Stimulated activated CD4-positive, alpha-beta T cell treated with anti-CD3 and anti-CD28 coated beads, Interleukin-1b, Interleukin-23, amount 100 ng/mL, for 1 hour (primary cell): Measurements from ENCODE around the gene NOP58.
"Not testable (repeated sequence)": the region's sequence is repeated elsewhere in the genome, so short reads cannot be mapped to it uniquely, and the experiment has no call there.

Source experiments
- DNase-seq, 2 donors: peaks; one replicate each; pipeline ENCODE4 v3.0.0-alpha.2; 2020; ENCODE audit warnings: low read depth in 2 of 2

Gene NOP58

DNA sequence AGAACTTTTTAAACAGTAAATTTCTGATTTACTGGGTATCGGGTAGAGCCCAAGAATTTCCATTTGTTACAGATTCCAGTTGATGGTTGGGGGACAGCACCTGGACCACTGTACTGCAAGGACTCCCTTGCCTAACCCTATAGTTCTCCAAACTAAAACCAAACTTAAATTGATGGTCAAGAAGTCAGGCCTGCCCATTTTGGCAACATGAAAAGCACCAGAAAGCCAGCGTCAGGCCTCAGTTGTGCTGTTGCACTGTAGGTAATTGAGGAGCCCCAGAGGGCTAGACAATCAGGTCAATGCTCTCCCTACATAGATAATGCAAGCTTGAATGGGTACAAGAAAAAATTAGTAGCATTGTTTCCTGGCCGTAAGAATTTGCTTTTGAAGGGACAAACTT, 40.5 kb downstream of the NOP58 start:
- DNase-seq: no peak

DNA sequence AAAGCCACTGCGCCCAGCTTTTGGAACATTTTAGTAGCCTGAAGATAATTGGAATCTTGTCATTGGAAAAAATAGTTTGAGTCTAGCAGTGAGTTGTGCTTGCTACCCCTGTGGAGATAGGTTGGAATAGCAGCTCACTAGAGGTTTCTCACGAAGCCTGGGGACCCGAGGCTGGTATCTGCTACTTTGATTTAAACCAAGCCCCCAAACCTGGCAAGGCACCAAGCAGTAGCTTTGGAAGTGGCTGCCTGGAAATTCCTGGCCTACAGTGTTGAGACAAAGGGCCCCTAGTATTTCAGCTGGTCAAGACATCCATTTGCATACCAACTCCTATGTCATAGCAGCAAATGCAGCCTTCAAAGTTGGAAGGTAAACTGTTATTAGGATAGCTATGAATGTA, 42.1 kb downstream of the NOP58 start:
- no peak for DNase-seq

DNA sequence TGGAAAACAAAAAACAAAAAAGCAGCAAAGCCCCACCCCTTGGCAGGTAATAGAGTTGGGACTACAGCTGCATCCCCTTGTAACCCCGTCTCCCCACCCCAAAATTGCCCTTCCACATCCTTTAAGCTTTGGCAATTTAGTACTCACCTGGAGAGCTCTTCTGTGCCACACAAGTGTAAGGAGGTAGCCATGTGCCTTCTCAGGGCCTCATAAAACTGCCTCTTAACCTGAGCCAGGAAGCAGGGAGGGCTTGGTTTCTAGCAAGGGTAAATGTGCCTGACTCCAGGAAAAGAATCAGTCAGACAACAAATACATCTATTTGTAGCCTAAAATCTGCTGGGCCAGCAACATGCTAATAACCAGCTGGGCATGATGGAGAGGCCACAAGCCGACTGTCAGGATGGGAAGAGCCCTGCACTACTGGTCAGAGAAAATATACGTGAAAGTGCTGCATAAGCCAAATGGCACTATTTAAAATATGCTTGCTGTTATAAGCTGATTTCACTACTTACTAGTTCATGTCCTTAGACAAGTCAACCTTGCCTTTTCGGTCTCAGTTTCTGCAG, 46.3 kb downstream of the NOP58 start:
- DNase-seq: no peak

DNA sequence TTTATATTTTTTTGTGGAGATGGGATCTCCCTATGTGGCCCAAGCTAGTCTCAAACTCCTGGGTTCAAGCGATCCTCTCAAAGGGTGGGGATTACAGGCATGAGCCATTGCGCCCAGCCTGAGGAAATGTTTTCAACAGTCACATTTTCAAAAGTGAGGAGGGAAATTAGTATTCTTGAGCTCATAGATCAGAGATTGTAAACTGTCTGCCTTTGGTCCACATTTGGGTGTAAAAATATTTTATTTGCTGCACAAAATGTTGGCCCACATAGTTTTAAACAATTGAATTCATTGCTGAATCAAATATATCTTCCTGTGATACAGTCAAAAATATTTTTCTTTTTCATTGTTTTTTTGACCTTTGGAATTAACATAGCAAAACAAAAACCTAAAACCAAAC, 48.6 kb downstream of the NOP58 start:
- no peak for DNase-seq

DNA sequence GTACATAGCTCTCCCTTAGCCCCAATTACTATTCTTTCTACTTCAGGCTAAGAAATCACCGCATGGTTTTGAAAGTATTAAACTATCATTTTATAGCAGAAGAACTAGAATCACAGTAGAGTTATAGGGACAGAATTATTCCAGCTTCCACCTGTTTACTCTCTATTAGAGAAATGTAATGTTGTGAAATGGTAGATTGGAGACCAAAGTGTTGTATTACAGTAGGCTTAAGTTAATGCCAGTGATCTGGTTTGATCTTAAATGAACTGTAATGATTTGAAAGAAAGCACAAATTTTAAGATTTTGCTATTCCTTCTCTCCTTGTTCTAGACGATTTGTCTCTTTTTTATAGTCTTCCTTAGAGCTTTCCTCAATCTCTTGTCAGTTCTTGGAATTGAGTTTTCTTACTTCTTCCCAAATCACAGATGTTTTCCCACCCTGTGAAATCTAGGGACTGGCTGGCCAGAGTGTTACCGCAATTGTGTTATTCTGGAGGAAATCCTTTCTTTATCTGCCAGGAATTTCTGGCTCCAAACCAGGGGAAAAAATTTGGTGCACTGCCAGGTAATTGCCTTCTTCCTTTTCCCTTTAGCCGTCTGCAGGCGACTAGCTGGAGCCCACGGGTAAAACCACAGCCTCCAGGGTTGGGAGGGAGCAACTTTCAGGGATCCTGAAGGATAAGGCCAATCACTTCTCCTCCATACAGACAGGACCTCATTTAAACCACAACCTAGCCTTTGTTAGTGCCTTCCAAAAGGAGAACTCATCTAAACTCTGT, 51.7 kb downstream of the NOP58 start:
- DNase-seq: no peak

DNA sequence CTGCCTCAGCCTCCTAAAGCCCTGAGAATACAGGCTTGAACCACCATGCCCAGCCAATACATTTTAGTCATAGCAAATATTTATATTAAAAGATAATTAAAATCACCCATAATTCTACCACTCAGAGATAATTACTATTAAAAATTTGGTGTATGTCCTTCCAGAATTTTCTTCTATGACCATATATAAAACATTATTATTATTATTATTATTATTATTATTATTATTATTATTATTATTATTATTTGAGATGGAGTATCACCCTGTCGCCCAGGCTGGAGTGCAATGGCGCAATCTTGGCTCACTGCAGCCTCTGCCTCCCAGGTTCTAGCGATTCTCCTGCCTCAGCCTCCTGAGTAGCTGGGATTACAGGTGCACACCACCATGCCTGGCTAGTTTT, 54.8 kb downstream of the NOP58 start:
- DNase-seq: not testable (repeated sequence)

DNA sequence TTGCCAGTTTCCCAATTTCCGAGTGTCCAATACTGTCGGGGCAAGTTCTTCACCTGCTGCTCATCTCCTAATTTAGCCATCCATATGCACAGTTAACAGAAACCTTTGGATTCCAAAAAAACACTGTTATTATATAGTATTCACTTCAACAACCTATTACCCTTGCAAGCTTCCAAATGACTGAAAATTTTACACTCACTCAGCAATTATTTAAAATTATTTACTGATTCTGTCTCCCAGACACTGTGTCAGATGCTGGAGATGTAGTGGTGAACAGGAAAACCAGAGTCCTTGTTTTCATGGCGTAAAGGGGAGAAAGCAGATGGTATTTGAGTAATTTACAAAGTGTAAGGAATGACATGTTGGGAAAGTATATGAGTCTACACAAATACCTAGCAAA, 56.9 kb downstream of the NOP58 start:
- no peak for DNase-seq

DNA sequence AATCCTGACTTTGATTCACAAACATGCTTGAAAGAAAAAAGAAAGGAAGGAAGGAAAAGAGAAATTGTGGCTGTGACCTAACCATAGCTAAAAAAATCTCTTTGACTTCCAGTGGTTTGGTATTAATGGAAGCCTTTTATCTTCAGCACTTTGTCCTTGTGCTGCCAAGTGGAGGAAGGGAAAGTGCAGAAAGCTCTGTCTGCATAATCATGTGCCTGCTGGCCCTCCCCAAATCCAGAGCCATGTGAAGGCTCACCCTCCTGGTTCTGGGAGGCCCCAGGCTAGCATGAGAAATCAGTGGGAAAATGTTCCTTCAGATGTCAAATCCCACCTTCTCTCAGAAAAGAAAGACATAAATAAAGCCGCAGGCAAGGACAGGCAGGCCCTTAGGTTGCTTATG, 62.3 kb downstream of the NOP58 start:
- no peak for DNase-seq

DNA sequence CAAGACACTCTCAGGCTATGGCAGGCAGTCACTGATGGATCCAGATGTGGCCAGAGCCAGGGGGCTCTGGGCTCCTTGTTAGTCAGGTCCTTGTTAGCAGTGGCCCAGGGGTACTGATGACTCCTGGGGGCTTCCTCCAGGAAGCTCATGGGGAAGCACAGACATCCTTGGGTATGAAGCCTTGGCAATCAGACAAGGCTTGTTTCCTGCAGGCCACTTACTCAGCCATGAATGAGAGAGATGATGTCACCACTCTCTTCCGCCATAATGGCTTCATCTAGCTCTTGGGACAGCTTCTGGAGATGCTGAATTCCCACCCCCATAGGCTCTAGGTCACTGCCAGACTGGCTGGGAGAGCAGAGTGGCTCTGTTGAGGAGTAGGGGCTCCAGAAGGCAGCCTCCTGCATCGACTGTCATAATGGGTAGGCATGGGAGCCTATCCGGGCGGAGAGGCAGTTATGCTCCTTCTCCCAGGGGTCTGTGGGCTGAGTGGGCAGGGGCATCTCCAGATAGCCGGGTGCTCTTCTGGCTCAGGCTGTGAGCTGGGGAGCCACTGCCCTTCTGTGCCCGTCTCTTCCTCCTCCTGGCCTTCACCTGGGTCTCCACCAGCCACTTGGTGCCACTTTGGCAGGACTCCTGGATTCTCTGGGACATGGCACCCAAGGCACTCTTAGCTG, 70.4 kb downstream of the NOP58 start:
- no peak for DNase-seq

DNA sequence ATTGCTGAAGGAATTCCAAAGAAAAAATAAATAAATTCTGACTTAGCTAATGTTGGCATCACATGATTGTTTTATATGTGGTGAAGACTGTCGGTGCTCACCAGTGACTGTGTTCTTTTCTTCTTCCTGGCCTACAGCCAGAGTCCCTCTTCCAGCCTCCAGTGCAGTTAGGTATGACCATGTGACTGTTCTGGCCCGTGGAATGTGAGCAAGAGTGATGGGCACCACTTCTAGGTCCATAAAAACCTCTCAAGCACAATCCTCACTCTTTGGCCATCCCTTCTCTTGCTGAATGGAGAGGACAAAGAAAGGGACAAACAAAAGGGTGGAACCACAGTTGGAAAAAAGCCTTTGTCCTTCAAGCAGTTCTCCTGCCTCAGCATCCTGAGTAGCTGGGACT, 71.6 kb downstream of the NOP58 start:
- no peak for DNase-seq

DNA sequence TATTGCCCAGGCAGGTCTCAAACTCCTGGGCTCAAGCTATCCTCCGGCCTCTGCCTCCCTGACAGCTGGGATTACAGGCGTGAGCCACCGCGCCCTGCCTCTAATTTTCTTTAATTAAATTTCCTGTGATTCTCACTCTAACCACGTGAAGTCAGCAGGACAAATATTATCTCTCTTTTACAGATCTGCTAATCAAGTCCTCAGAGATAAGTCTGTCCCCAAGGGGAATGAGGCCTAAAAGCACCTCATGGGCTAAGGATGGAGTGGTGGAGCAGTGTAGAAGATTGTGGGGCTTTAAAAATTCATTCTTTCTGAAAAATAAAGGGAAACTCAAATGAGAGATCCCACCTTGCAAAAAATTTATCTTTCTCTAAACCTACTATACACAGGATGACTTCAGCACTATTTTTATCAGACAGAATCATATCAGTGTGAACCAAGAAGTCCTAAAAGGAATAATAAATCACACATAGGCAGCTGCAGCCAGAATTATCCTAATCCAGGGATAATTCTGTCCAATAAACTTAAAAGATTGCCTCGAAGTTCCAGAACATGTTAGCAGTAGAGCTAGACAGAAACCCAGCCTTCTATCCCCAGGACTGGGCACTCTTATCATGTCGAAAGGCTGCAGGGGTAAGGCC, 72.3 kb downstream of the NOP58 start:
- DNase-seq: no peak

DNA sequence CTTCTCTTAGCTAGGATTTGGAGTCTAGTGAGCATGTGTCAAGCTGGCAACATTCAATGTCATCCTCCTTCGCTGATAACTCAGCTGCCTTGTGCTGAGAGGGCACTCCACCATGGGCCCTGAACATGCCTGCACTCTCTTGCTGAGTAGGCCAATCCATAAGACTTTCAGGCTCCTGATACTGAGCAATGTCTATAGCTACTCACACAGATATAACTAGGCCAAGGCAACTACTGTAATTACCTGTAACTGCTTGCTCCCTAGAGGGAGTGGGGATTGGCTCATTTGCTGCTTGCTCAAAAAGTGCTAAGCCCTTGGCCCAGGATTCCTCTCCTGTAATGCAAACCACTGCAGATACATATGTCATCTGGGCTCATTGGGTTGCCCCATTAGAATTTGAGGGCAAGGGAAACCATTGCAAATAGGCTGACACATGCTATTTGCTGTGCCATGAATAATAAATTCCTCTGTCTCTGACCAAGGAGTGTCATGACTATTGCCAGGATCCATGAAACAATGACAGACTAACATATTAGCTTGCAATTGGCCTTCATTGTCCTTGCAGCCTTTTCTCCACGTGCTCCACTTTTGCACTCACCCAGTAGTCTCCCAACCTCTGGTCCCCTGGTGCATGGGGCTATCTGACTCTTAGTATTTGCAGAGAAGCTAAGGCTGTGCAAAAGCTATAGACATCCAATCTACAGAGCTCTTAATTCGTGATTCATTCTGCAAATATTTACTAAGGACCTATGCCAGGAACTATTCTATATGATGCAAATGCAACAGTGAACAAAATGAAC, 73.7 kb downstream of the NOP58 start:
- no peak for DNase-seq

DNA sequence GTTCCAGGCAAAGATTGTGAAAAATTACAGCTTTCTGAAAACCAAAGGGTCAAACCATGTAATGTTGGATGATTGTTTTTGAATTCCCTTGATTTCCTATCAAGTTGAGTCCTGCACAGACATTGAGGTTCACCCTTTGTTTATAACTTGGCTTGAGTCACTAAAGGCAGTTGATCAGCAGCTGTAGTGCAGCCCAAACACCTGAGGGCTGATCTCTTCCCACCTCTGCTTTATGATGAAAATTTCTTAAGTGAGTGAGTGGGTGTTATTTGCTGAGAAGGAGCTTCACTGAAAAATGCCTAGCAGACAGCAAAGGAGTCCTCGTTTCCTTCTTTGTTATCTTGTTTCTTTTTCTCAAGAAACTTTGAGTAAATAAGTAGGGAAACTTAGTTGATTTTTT, 78.6 kb downstream of the NOP58 start:
- DNase-seq: no peak

DNA sequence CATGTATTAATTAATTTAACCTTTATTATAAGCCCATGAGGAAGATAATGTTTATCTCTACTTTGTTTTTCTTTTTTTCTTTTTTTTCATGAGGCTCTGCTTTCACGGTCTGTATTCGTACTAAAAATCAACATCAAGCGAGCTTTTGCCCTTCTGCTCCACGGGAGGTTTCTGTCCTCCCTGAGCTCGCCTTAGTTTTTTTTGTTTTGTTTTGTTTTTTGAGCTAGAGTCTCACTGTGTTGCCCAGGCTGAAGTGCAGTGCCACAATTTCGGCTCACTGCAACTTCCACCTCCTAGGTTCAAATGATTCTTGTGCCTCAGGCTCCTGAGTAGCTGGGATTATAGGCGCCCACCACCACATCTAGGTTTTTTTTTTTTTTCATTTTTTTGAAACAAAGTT, 80.6 kb downstream of the NOP58 start:
- DNase-seq: no peak
